Upper lobe of left lung (tissue), 6 donors: ENCODE data around the gene NUMA1. TPM values are rescaled to one million over a fixed set of nuclear protein-coding genes. Genes with fewer than 3 reads are reported as not detected.

ENCODE experiments used
- ATAC-seq, 2 donors: fragments of 200-7000 bp; cut with Tn5 transposase; one replicate each; pipeline ENCODE4 v1.9.1; 2022; ENCODE audit warnings: mild to moderate bottlenecking in 2 of 2, moderate library complexity in 2 of 2; ENCODE audit not compliant: low FRiP score in 2 of 2
- DNase-seq, 2 donors: peaks; one replicate each; pipeline ENCODE4 v3.0.0-alpha.2; 2019 to 2020
- H3K27ac ChIP-seq, 4 donors: fragments of 200-600 bp; sonication (generic); one replicate each; pipeline ENCODE4 v1.5.1; 2016 to 2019
- H3K27me3 ChIP-seq, 4 donors: fragments of 200-600 bp; sonication (generic); one replicate each; pipeline ENCODE4 v1.5.1; 2017 to 2019
- H3K36me3 ChIP-seq, 4 donors: fragments of 200-600 bp; sonication (generic); one replicate each; pipeline ENCODE4 v1.5.1; 2016 to 2019
- H3K4me1 ChIP-seq, 4 donors: fragments of 200-600 bp; sonication (generic); one replicate each; pipeline ENCODE4 v1.5.1; 2018 to 2019
- H3K4me3 ChIP-seq, 4 donors: fragments of 200-600 bp; sonication (generic); one replicate each; pipeline ENCODE4 v1.5.1; 2017 to 2019; ENCODE audit warnings: mild to moderate bottlenecking in 2 of 4, moderate library complexity in 1 of 4
- H3K9me3 ChIP-seq, 4 donors: fragments of 200-600 bp; sonication (generic); one replicate each; pipeline ENCODE4 v1.5.1; 2018 to 2019
- EP300 ChIP-seq, 4 donors: sonication (generic); formaldehyde crosslinking; IDR thresholded peaks; one replicate each; pipeline ENCODE4 v1.5.1; 2017; ENCODE audit warnings: antibody characterized with exemption in 4 of 4, control low read depth in 2 of 4
- POLR2A ChIP-seq, 4 donors: fragments of 450-650 bp; IDR thresholded peaks; one replicate each; pipeline ENCODE4 v1.5.1; 2016 to 2017; ENCODE audit warnings: antibody characterized with exemption in 4 of 4, mild to moderate bottlenecking in 2 of 4
- POLR2AphosphoS5 ChIP-seq, 2 donors: sonication (generic); formaldehyde crosslinking; IDR thresholded peaks; one replicate each; pipeline ENCODE4 v1.5.1; 2017; ENCODE audit warnings: antibody characterized with exemption in 2 of 2
- whole genome bisulfite sequencing, 2 donors: methylation state at CpG; one replicate each; pipeline ENCODE4 v1.1.5; 2017 to 2018; 5-methylcytosine and 5-hydroxymethylcytosine counted together
- total RNA-seq, 6 donors: library from RNA; depleted of rRNA in 4 of 6; stranded (reverse); fragments of >200 nt in 4 of 6; gene quantifications; one replicate each; pipeline versions ENCODE4 v1.1.0 to v1.2.1, GENCODE V29; 2016 to 2021
- TF ChIP-seq, protein P1 (sequence below), 6 experiments: fragments of 450-650 bp in 4 of 6; fragments of 200-600 bp in 2 of 6; sonication (generic) in 2 of 6; IDR thresholded peaks; one replicate each; pipeline ENCODE4 v1.5.1; 2016 to 2019; ENCODE audit warnings: antibody characterized with exemption in 6 of 6
- donor health status: DM: no; HTN: no; CAD: no; lungs with moderate emphysema.
- donor health status: DM: no; HTN: yes; CAD: no; lungs with severe emphysema.

The NUMA1 gene
- total RNA-seq, 6 donors from 2014 or later = 185 to 666 (median 241) TPM

DNA sequence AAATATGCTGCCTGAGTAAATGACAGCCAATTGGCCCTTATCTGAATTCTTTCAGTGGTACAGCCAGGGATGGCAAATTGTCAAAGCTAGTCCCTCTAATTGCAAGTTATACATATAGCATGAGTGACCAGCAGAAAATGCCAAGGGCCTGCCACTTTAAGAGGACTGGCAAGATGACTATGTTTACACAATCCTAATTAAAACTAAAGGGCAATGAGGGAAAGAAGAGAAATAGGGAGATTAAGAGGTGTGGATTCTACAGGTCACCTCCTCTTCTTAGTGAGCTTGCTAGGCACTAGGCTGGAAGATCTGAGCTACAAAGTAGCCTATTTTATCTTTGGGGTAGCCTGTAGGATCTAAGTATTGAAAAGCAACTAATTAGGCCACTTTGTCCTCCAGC is 13.5 kb downstream of the NUMA1 start:
- TF ChIP-seq, protein P1, sequence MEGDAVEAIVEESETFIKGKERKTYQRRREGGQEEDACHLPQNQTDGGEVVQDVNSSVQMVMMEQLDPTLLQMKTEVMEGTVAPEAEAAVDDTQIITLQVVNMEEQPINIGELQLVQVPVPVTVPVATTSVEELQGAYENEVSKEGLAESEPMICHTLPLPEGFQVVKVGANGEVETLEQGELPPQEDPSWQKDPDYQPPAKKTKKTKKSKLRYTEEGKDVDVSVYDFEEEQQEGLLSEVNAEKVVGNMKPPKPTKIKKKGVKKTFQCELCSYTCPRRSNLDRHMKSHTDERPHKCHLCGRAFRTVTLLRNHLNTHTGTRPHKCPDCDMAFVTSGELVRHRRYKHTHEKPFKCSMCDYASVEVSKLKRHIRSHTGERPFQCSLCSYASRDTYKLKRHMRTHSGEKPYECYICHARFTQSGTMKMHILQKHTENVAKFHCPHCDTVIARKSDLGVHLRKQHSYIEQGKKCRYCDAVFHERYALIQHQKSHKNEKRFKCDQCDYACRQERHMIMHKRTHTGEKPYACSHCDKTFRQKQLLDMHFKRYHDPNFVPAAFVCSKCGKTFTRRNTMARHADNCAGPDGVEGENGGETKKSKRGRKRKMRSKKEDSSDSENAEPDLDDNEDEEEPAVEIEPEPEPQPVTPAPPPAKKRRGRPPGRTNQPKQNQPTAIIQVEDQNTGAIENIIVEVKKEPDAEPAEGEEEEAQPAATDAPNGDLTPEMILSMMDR (IDR thresholded peaks at IDR 0.05) = no peak
- TF ChIP-seq EP300 (IDR thresholded peaks at IDR 0.05) = no peak
- TF ChIP-seq POLR2AphosphoS5 (IDR thresholded peaks at IDR 0.05) = no peak
- no peak for TF ChIP-seq POLR2A (IDR thresholded peaks at IDR 0.05)
- Histone ChIP-seq H3K27ac (peak overlapping the region in 3 of 4 donors; percentile 7 to 86 (median 10)), H3K4me1 (peaks cover 42 to 51% (median 45%) of the 10 kb centered on the region in 4 donors), H3K36me3 (peaks cover 0 to 16% (median 2%) of the 10 kb centered on the region in 4 donors), H3K27me3 (no peaks in the 10 kb centered on the region), H3K4me3 (no peak overlapping the region), H3K9me3 (no peaks in the 10 kb centered on the region)
- DNase-seq (no peak), ATAC-seq (no peak)

DNA sequence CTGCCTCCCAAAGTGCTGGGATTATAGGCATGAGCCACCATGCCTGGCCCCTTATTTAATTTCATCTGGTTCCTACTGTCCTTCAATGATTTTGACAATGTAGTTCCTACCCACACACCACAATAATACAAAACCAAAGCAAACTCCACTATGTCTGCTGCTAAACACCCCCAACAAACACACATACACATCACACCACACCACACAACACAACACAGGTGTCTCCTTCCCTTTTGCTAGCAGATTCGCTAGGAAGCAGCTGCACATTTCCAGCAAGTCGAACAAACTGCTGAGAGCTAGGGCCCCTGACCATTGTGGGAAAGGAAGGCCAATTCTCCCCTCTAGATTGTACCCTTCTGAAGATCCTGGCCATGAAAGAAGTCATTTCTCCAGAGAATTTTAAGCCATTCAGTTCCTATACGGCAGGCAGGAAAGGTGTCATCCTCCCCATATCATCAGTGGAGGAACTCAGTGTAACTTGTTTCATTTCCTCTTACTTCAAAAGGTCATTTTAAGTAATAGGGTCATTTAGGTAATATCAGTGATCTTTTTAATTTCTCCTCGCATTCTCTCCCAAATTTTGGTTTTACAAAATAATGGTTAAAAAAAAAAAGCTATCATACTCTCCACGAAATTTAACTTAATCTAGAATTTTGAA is 18.5 kb downstream of the NUMA1 start:
- Histone ChIP-seq H3K27ac (peak overlapping the region in 1 of 4 donors; percentile 18), H3K4me1 (peaks cover 0 to 7% (median 6%) of the 10 kb centered on the region in 4 donors), H3K27me3 (no peaks in the 10 kb centered on the region), H3K4me3 (no peak overlapping the region), H3K9me3 (no peaks in the 10 kb centered on the region), H3K36me3 (peaks cover 0 to 18% (median 3%) of the 10 kb centered on the region in 4 donors)
- no peak for TF ChIP-seq POLR2A (IDR thresholded peaks at IDR 0.05)
- TF ChIP-seq EP300 (IDR thresholded peaks at IDR 0.05) = no peak
- no peak for TF ChIP-seq POLR2AphosphoS5 (IDR thresholded peaks at IDR 0.05)
- TF ChIP-seq, protein P1 (IDR thresholded peaks at IDR 0.05) = no peak
- 80 to 88% methylated on average over 5 of the region's 5 CpGs for WGBS, 2 donors
- no peak for ATAC-seq
- no peak for DNase-seq

DNA sequence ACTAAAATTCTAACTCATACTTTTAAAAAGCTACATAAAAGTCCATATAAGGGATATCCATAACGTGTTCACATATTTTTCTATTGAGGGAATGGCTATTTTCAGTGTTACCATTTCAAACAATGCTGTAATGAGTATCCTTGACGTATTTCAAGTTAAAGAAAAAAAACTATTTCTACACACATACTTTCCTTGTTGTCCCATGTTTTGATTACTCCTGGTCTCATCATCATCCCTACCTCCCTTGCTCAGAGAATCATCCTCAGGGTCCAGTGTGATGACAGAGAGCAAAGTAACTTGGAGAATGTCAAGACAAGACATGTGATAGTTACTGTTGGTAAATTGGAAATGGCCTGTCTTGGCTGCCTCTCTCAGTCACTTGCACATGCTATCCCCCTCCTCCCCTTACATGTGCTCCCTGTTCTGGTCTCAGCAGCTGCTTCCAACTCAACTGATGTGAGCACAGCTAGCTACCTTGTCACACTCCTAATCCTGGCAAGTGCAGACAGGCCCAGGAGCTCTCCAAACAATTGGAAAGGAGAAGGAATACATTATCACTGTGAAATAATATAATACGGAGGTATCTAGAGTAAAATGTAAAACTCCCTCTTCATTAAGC is 21.8 kb downstream of the NUMA1 start:
- Histone ChIP-seq H3K27me3 (no peaks in the 10 kb centered on the region), H3K9me3 (no peaks in the 10 kb centered on the region), H3K4me3 (no peak overlapping the region), H3K4me1 (no peaks in the 10 kb centered on the region), H3K36me3 (peaks cover 0 to 12% (median 3%) of the 10 kb centered on the region in 4 donors), H3K27ac (no peak overlapping the region)
- DNase-seq (no peak), ATAC-seq (no peak)
- TF ChIP-seq POLR2AphosphoS5 (IDR thresholded peaks at IDR 0.05) (no peak), EP300 (IDR thresholded peaks at IDR 0.05) (no peak), POLR2A (IDR thresholded peaks at IDR 0.05) (no peak)
- TF ChIP-seq, protein P1 (IDR thresholded peaks at IDR 0.05) = no peak
- 83 to 84% methylated on average over 3 of the region's 3 CpGs for WGBS, 2 donors

DNA sequence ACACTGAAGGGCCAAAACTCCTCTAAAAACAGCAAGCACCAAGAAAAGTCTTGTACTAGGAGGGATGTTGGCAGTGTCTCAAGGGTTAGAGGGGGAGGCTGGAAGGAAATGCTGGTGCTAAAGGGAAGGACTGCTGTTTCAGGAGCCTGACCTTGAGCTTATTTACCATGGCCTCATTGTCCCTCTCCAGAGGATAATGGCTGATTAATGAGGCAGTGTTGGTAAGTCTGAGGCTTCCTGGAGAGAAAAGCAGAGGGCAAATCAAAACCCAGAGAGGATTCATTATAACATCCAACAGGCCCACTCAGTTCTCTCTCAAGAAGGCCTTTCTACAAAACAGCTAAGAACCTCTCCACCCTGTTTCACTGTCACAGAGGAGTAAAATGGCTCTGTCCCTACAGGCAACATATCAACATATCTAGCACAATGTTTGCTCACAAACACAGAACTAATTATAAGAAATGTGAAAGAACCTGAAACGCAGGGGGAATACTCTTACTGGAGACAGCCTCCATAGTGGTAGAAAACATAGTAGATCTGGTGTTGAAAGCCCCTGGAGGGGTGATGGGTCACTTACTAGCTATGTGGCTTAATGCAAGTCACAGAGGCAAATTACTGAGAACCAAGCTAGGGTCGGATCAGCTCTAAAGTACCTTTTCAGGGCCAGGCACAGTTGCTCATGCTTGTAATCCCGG is 31.4 kb downstream of the NUMA1 start:
- Histone ChIP-seq H3K27me3 (no peaks in the 10 kb centered on the region), H3K4me3 (no peak overlapping the region), H3K9me3 (no peaks in the 10 kb centered on the region), H3K36me3 (peaks cover 0 to 12% (median 1%) of the 10 kb centered on the region in 4 donors), H3K4me1 (peaks cover 0 to 8% (median 2%) of the 10 kb centered on the region in 4 donors), H3K27ac (peak overlapping the region in 3 of 4 donors; percentile 18 to 48 (median 26))
- 75 to 83% methylated on average over 3 of the region's 3 CpGs for whole genome bisulfite sequencing, 2 donors
- DNase-seq (no peak), ATAC-seq (no peak)
- TF ChIP-seq POLR2AphosphoS5 (IDR thresholded peaks at IDR 0.05) (no peak), POLR2A (IDR thresholded peaks at IDR 0.05) (no peak), EP300 (IDR thresholded peaks at IDR 0.05) (no peak)
- TF ChIP-seq, protein P1 (IDR thresholded peaks at IDR 0.05) = no peak
